Measurements from ENCODE around the gene PRKACA. TPM values are rescaled to one million over a fixed set of nuclear protein-coding genes. Genes with fewer than 3 reads are reported as not detected.

The PRKACA gene
- total RNA-seq, 4 donors from 2014 or later, result 18.2 to 39.8 (median 30.0) TPM

DNA sequence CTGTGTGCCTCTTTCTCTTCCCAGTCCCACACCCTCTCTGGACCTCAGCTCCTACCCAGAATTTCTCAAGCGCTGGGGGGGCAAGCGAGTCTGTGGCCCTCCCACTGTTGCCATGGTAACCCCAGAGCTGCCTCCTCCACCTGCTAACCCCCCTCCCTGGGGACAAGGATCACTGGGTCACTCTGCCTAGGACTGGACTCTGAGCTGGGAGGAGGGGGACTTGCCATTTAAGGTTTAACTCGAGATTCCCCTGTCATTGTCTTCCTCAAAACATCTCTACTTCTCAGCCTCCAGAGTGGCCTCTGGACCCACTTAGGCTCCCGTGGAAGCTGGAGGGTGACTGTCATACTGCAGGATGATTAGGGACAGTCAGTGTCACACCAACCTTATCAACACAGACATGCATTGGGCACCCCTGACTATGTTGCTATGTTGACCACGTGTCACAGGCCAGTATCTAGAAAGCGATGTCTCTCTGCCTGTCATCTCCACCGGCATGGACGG lies 57.9 kb downstream of the PRKACA start:
- Histone ChIP-seq H3K27me3 (peaks cover 0 to 3% of the 10 kb centered on the region in 2 donors), H3K9me3 (no peaks in the 10 kb centered on the region), H3K4me1 (peaks cover 0 to 21% (median 5%) of the 10 kb centered on the region in 4 donors), H3K27ac (no peak overlapping the region), H3K4me3 (no peak overlapping the region), H3K36me3 (no peaks in the 10 kb centered on the region)
- DNase-seq, result peak in 1 of 3 donors; percentile 47
- TF ChIP-seq, protein P1, sequence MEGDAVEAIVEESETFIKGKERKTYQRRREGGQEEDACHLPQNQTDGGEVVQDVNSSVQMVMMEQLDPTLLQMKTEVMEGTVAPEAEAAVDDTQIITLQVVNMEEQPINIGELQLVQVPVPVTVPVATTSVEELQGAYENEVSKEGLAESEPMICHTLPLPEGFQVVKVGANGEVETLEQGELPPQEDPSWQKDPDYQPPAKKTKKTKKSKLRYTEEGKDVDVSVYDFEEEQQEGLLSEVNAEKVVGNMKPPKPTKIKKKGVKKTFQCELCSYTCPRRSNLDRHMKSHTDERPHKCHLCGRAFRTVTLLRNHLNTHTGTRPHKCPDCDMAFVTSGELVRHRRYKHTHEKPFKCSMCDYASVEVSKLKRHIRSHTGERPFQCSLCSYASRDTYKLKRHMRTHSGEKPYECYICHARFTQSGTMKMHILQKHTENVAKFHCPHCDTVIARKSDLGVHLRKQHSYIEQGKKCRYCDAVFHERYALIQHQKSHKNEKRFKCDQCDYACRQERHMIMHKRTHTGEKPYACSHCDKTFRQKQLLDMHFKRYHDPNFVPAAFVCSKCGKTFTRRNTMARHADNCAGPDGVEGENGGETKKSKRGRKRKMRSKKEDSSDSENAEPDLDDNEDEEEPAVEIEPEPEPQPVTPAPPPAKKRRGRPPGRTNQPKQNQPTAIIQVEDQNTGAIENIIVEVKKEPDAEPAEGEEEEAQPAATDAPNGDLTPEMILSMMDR (IDR thresholded peaks at IDR 0.05), result no peak
- no peak for TF ChIP-seq POLR2A (IDR thresholded peaks at IDR 0.05)

DNA sequence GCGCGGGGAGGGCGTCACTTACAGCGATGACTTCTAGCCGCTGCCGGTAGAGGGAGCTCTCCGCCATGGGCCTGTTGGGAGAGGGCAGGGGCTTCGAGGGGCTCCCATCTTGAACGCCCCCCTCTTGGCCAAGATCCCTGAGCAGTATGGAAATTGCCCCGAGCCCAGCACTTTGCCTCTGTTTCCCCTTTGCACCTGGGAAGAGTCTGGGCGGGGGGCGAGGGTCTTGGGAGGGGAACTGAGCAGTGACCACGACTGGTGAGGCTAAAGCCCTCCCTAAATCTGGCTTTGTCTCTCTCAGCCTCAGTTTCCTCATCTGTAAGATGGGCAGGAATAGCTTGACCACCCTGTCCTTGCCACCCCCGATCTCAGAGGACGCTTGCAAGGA lies 58.5 kb downstream of the PRKACA start:
- peak in 2 of 3 donors; percentile 58 to 61 for DNase-seq
- Histone ChIP-seq H3K36me3 (no peaks in the 10 kb centered on the region), H3K27ac (no peak overlapping the region), H3K4me3 (no peak overlapping the region), H3K9me3 (no peaks in the 10 kb centered on the region), H3K4me1 (peaks cover 0 to 21% (median 5%) of the 10 kb centered on the region in 4 donors), H3K27me3 (no peaks in the 10 kb centered on the region)
- TF ChIP-seq, protein P1 (IDR thresholded peaks at IDR 0.05), result peak; percentile 5 to 67 (median 54)
- no peak for TF ChIP-seq POLR2A (IDR thresholded peaks at IDR 0.05)

DNA sequence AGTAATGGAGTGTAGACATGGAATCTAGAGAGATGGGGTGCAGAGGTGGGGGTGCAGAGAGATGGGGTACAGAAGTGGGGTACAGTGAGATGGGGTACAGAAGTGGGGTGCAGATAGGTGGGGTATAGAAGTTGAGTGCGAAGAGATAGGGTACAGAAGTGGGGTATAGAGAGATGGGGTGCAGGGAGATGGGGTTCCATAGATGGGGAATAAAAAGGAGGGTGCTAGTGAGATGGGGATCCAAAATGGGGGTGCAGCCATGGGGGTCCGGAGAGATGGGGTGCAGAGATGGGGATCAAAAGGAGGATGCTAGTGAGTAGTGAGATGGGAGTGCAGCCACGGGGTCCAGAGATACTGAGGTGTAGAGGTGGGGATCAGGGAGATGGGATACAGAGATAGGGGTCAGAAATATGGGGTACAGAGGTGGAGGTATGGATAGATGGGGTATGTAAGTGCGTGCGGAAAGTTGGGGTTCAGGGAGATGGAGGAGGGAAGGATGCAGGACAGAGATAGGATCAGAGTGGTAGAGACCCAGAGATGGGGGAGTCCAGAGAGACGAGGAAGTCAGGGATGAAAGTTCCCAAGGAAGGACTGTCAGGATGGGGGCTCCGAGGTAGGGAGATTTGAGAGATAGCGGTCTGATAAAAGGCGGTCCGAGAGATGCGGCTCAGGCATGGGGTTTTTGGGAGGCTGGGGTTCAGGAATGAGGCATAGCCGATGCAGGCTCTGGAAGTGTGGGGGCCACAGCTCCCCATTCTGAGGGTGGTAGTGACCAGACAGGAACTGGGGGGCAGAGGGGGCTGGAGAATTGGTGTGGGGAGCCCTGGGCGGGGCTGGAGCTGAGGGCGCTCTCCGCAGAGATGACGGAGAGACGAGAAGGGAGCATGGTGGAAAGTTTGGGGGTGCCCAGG lies 59.1 kb downstream of the PRKACA start:
- peaks cover 0 to 21% (median 5%) of the 10 kb centered on the region in 4 donors for H3K4me1 ChIP-seq
- H3K27me3 ChIP-seq, result no peaks in the 10 kb centered on the region
- no peaks in the 10 kb centered on the region for H3K9me3 ChIP-seq
- no peak overlapping the region for H3K4me3 ChIP-seq
- H3K27ac ChIP-seq, result no peak overlapping the region
- TF ChIP-seq, protein P1 (IDR thresholded peaks at IDR 0.05), result no peak
- no peak for TF ChIP-seq POLR2A (IDR thresholded peaks at IDR 0.05)
- H3K36me3 ChIP-seq, result no peaks in the 10 kb centered on the region
- no peak for DNase-seq

DNA sequence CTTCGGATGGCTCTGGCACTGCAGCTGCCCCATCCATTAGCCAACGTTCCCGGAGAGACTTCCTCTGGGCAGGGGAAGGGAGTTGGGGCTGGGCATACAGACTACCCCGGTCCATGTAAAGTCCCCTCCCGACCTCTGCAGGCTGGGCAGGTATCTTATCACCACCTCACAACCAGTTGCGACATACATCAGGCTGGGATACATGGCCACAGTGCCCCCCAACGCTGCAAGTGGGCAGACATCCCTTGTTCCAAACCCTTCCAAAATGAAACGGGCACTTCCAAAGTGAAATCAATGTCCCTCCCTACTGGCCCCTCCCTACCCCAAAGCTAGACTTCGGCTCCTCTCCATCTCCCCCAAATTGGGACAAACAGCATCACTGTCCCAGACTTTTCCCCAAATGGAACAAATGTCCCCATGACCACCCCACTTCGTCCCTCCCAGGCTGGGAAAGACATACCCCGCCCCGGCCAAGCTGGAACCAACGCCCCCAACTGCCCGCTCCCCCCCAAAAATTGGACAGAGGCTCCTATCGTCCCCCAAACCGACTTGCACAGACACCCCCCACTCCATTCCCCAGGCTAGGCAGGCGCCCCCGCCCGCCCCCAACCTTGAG lies 60.7 kb downstream of the PRKACA start:
- Histone ChIP-seq H3K36me3 (no peaks in the 10 kb centered on the region), H3K4me3 (peak overlapping the region in 2 of 4 donors; percentile 41 to 43)

DNA sequence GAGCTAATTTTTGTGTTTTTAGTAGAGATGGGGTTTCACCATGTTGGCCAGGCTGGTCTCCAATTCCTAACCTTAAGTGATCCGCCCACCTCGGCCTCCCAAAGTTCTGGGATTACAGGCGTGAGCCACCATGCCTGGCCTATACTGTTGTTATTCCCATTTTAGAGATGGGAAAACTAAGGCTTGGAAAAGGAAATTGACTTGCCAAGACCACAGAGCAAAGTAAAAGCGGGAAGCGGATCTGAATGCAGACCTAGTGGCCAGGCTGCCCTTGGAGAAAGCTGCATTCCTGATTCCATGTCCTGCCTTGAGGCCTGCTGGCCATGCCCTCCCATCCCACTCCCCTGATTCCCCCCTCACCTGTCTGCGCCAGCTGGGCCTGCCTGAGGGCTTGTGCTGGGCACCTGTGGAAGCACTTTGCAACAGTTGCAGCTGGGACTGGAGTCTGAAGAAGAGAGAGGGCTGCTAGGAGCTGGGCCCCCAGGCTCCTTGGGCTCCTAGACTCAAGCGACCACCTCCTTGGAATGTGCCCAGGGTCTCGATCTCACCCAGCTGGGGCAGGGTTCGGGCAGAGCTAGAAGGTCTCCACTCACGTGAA lies 61.4 kb downstream of the PRKACA start:
- DNase-seq, result no peak
- peaks cover 0 to 14% (median 5%) of the 10 kb centered on the region in 4 donors for H3K4me1 ChIP-seq
- H3K9me3 ChIP-seq, result no peaks in the 10 kb centered on the region
- no peaks in the 10 kb centered on the region for H3K36me3 ChIP-seq
- no peak overlapping the region for H3K4me3 ChIP-seq
- H3K27me3 ChIP-seq, result no peaks in the 10 kb centered on the region
- no peak for TF ChIP-seq POLR2A (IDR thresholded peaks at IDR 0.05)
- TF ChIP-seq, protein P1 (IDR thresholded peaks at IDR 0.05), result no peak
- no peak overlapping the region for H3K27ac ChIP-seq

More for the DNA sequence above, 60.7 kb downstream of the PRKACA start:
- TF ChIP-seq, protein P1 (IDR thresholded peaks at IDR 0.05), result no peak
- TF ChIP-seq POLR2A (IDR thresholded peaks at IDR 0.05), result no peak
- H3K9me3 ChIP-seq, result no peaks in the 10 kb centered on the region
- peaks cover 0 to 18% (median 5%) of the 10 kb centered on the region in 4 donors for H3K4me1 ChIP-seq
- no peak for DNase-seq
- no peaks in the 10 kb centered on the region for H3K27me3 ChIP-seq
- no peak overlapping the region for H3K27ac ChIP-seq
